Hindlimb muscle (tissue), 1 donor: ENCODE results near the gene TLE7. TPM values are rescaled to one million over a fixed set of nuclear protein-coding genes. Genes with fewer than 3 reads are reported as not detected.

Experiments
- DNase-seq: peaks from one replicate; pipeline ENCODE4 v3.0.0-alpha.2; 2013
- polyA plus RNA-seq: library from polyadenylated mRNA; unstranded; fragments of 120-200 nt; gene quantifications from one replicate; pipeline ENCODE4 v1.2.1, GENCODE V29; 2013; ENCODE audit not compliant: insufficient read length

The TLE7 gene
- polyA plus RNA-seq, 1 donor = not detected

GRCh38 chr16:71448274-71448866 lies 6.5 kb upstream of the TLE7 start:
- DNase-seq = no peak

DNA sequence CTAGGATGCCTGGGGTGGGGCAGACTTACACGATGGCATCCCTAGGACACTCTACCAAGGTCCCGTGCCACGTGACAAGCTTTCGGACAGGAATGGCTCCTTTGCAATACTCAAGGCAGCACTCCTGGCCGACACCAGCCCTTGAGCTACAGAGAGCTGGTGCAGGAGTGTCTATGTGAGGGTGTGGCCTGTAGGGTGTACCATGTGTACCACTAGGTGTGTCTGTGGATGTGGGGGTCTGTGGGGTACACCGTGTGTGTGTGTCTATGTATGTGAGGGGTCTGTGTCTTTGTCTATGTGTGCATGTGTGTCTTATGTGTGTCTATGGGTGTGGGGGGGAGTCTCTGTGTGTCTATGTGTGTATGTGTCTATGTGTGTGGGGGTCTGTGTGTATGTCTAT lies 1.9 kb upstream of the TLE7 start:
- no peak for DNase-seq

DNA sequence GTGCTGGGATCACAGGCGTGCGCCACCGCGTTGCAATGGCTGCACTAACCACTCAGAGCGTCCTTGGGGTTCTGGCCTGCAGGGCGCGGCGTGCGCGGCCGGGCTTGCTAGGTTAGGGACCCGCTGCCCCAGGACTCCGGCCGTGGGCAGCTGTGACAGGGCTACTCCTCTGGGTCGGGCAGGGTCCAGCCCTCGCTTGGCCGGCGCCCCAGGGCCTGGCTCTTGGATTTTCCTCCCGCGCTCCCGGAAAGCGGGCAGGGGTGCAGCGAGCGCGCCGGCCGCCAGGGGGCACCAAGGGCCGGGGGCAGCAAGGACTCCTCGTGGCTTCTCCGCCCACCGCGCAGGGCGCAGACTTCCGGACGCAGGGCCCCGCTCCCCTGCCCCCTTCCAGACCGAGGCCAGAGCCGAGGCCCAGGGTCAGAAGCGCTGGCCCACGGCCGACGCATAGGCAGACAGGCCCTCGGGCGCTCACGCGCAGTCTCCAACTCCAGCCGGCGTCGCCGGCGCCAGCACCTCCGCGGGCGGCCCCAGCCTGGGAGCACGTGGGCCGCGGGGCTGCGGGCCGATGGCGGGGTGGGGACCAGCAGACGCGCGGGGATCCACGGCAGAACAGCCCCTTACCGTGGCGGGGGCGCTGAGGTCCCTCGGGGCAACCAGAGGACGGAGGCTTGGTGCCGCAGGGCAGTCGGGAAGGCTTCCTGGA lies 355 bp downstream of the TLE7 start:
- no peak for DNase-seq

GRCh38 chr16:71440669-71441347 lies 1.0 kb downstream of the TLE7 start:
- no peak for DNase-seq

- DNase-seq = no peak
Measured at GRCh38 chr16:71439523-71439922, 2.3 kb downstream of the TLE7 start.

GRCh38 chr16:71436473-71436872 lies 5.4 kb downstream of the TLE7 start:
- no peak for DNase-seq

- DNase-seq = no peak
Measured at GRCh38 chr16:71432906-71433305, 8.9 kb downstream of the TLE7 start.

GRCh38 chr16:71431991-71432390 lies 9.9 kb downstream of the TLE7 start:
- DNase-seq = no peak

DNA sequence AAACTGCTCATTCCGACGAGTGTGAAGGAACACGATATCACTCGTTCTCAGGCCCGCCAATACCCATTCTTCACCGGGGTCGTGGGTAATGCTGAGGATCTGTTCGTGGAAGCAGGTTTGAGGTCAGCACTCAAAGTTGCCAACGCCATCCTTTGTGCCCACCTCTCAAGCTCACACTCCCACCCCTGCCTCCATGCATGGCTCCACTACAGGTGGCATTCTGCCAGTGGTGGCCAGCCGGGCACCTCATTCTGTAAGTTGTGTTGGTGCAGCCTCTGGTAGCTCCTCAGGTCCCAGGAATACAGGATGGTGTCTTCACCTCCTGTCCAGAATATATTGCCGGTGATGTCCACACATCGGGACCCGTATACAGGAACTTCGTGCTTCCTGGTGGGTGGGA lies 10.7 kb downstream of the TLE7 start:
- no peak for DNase-seq

DNA sequence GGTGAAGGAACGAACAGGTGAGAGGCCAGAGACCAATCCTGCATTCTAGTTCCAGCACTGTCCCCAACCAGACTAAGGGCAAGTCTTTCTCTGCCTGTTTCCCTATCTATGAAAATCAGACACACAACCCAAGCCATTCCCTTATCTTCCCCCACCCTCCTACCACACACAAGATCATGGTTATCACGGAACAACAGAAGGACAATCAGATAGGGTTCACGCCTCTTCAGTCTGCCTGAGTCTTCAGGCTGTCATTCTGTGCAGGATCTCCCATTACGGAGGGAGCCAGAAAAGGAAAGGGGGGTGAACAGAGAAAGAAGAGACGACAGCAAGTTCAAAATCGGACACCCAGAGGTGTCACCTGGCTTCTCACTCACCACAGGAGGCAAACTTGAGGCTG lies 11.1 kb downstream of the TLE7 start:
- DNase-seq = no peak

DNA sequence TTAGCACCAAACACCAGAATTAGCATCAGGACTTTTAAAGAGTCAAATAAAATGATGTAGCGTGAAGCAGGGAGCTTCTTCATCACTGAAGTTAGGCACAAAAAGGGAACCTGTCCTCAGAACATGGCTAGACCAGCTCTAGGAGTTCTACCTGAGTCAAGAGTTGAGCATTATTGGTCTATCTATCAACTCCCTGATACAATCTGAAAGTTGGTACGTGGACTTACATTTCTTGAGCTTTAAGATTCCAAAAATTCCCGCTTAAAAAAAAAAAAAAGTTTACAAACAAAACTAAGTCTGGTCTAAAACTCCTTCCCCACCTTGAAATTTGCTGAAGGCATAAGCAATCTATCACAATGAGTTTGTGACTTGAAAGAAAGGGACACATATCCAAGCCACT lies 12.3 kb downstream of the TLE7 start:
- no peak for DNase-seq

DNA sequence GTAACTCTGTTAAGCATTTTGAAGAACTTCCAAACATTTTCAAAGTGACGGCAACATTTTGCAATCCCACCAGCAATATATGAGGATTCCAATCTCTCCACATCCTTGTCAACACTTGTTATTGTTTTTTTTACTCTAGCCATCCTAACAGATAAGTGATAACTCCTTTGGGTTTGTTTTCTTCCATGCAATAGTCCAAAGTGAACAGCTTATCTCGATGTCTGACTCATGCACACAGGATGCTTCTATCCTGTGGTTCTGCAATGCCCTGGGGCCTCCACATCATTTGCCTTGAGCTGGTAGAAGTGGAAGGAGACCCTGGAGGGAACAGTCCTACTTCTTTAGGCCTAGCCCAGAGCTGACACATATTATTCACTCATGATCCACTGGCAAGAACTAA lies 13.0 kb downstream of the TLE7 start:
- no peak for DNase-seq

DNA sequence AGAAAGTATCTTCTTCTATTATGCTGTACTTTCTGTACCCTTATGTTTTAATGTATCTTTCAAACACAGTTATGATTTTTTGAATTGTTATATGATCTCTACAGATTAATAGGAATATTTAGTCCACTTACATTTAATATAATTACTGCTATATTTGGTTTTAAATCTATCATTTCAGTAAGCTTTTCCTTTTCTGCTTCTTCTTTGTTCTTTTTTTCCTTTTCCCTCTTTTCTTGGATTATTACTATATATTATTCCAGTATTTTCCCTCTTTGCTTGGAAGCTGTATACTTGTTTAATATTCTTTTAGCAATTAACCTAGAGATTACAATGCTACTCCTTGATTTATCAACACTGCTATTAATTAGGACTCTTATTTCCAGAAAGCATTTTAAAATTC lies 13.5 kb downstream of the TLE7 start:
- DNase-seq = no peak

DNA sequence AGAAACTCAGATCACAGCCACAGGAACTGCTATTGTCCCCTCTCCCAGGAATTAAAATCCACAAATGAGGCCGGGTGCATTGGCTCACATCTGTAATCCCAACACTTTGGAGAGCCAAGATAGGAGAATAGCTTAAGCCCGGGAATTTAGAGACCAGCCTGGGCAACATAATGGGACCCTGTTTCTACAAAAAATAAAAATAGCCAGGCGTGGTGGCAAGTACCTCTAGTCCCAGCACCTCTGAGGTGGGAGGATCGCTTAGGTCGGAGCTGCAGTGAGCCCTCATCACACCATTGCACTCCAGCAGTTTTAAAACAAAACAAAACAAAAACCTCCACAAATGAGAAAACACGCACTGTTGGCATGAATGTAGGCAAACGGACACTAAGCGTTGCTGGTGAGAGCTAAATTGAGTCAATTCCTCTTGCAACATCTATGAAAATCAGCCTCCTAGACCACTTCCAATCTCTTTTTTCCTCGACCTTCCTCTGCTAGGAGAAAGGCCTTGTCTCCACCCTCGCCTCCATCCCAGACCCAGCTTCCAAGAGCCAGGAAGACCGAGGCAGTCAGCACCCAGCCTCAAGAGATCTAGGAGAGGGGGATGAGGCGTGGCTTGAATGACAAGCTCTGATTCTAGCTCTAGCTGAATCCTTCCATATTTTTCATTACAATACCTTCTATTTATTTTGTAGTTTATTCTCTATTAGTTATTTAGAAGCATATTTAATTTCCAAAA lies 14.8 kb downstream of the TLE7 start:
- no peak for DNase-seq

- no peak for DNase-seq
Measured at GRCh38 chr16:71426069-71426879, 15.6 kb downstream of the TLE7 start.

DNA sequence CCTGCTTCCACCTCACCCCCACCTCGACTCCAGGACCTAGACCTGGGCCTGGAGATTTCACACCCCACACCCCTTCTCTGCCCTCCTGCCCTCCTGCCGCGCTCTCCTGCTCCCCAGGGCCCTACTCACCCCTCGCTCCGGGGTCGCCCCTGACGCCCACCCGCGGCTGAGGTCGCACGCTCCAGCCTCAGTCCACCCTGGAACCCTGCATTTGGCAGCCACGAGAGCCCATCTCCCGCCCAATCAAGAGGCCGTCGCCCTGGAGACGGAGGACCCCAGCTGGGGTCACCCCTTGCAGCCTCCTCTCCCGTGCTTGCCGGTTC lies 16.1 kb downstream of the TLE7 start:
- no peak for DNase-seq

- DNase-seq = no peak
Measured at GRCh38 chr16:71424626-71425025, 17.2 kb downstream of the TLE7 start.

GRCh38 chr16:71423865-71424264 lies 18.0 kb downstream of the TLE7 start:
- no peak for DNase-seq

DNA sequence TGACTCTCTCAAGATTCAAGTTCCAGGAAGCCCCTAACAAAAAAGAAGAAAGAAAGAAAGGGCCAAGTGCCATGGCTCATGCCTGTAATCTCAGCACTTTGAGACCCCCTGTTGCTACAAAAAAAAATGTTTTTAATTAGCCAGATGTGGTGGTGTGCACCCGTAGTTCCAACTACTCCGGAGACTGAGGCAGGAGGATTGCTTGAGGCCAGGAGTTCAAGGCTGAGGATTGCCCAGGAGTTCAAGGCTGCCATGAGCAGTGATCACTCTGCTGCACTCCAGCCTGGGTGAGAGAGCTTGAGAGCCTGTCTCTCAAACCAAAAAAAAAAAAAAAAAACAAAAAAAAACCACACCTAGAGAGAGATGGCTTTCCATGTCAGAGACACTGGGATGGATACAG lies 18.8 kb downstream of the TLE7 start:
- no peak for DNase-seq

- DNase-seq = no peak
Measured at GRCh38 chr16:71421911-71422310, 19.9 kb downstream of the TLE7 start.

DNA sequence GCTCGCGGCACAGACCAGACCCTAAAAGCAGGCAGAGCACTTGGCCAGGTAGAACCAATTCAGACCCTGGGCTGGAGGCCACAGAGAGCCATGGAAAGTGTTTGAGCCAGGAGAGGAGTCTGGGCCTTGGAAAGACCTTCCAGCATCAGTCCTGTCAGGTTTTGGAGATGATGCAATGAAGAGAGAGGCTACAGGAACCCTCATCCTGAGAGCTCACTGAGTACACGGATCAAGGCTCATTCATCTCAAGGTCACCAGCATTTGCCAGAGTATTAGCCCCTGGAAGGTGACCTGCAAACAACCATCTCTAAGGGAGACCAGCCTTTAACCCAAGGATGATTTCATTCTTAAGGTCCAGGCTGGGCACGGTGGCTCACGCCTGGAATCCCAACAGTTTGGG lies 27.8 kb downstream of the TLE7 start:
- no peak for DNase-seq

DNA sequence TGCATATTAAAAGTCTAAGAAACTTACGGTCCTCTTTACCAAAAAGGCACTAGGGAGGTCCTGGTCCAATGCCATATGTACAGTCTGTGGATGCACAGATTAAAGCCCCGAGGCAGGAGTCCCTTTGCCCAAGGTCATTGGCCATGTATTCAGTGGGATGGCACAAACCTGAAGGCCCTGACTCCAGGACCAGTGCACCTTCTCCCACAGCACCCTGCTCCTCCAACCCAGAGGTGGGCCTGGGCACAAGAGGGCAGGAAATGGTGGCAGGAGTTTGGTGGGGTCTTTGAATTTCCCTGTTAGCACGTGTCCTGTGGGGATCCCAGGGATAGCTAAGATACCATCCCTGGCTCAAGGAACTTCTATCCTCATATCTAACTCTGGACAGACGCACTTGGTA lies 28.5 kb downstream of the TLE7 start:
- no peak for DNase-seq
